ENCODE measurements around the gene LPCAT1.
"Not testable (repeated sequence)": the region's sequence is repeated elsewhere in the genome, so short reads cannot be mapped to it uniquely, and the experiment has no call there.

LPCAT1 gene, protein sequence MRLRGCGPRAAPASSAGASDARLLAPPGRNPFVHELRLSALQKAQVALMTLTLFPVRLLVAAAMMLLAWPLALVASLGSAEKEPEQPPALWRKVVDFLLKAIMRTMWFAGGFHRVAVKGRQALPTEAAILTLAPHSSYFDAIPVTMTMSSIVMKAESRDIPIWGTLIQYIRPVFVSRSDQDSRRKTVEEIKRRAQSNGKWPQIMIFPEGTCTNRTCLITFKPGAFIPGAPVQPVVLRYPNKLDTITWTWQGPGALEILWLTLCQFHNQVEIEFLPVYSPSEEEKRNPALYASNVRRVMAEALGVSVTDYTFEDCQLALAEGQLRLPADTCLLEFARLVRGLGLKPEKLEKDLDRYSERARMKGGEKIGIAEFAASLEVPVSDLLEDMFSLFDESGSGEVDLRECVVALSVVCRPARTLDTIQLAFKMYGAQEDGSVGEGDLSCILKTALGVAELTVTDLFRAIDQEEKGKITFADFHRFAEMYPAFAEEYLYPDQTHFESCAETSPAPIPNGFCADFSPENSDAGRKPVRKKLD

DNA sequence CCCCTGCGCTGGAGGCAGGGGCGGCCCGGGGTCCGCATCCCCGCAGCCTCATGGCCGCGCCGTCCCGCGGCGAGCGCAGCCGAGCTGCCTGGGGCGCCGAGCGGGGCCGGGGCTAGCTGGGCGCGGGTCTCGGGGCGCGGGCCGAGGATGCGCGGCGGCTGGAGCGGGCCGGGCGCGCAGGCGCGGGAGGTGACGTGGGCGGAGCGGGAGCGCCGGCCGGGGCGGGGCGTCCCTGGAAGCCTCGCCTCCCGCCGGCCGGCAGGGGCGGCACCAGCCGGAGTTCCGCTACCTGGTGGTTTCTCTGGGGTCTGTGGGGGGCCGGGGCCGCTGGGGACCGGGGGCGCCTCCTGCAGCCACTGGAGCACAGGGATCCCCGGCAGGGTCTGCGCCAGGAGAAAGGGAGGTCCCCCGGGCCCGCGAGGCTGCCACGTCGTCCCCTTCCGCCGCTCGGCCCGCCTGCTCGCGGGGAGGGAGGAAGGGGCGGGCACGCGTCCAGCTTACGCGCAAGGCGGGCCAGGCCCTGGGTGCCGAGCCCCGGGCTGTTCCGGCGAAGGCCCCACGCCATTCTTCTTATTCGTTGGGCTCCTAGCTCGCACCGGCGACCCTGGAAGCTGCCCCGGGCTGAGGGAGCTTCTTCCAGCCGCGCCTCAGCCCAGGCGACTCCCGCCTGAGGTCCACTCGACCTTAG, at the start of gene LPCAT1:
LPCAT1 (minus strand) TSS at position 168 of the 688 bp plus-strand sequence; CDS start at position 52, 116 bp downstream.
- peak; percentile 49 for DNase-seq (ENCODE audit: low read depth)

DNA sequence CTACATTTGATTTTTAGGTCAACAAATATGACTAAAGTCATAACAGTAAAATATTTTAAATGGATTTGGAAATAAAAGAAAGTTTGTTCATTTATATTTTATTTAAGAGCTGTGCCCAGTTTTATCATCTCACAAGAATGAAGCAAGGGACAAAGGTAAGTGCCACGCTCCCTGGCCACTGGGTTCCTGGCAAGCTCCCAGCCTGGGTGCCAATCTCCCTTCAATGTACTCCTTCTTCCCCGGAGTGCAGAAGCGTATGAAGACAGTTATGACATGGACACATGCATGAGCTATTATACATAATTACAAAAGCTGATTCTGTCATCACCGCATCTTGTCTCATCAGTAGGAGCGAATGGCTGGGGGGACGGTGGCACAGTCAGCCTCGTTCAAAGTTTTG, 48.1 kb upstream of the LPCAT1 start:
- not testable (repeated sequence) for DNase-seq (ENCODE audit: low read depth)

DNA sequence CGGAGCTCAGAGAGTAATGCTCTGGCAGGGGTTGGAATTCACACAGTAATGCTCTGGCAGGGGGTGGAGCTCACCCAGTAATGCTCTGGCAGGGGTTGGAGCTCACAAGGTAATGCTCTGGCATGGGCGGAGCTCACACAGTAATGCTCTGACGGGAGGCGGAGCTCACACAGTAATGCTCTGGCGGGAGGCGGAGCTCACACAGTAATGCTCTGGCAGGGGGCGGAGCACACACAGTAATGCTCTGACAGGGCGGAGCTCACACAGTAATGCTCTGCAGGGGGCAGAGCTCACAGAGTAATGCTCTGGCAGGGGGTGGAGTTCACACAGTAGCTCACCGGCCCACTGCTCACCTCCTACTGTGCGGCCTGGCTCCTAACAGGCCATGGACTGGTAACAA, 47.2 kb upstream of the LPCAT1 start:
- DNase-seq (ENCODE audit: low read depth) = no peak

DNA sequence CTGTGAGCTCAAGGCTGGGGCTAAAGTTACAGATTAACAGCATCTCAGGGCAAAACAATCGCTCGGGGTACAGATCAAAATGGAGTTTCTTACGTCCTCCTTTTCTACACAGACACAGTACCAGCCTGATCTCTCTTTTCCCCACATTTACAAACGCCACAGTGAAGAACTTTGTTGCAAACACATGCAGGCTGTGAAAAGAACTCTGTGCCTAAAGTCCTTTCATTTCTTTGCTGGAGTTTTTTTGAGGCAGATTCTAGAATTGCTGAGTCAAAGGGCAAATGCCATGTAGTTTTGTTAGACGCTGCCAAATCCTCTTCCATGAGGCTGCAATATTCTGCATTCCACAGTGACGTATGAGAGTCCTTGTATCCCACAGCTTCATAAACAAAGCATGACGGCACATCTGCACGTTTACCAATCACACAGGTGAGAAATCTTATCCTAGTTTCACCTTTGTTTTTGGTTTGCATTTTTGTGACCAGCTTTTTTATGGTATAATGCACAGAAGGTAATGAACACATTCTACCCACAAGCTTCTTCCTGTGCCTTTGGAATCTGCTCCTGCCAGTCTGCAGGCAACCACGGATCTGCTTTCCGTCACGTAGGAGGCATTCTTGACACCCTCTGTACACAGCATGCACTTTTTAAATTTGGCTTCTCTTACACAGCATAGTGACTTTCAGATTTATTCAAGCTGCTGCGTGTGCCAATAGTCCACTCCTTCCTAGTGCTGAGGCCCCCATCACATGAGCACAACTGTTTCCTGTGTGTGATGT, 44.6 kb upstream of the LPCAT1 start:
- DNase-seq (ENCODE audit: low read depth) = no peak

DNA sequence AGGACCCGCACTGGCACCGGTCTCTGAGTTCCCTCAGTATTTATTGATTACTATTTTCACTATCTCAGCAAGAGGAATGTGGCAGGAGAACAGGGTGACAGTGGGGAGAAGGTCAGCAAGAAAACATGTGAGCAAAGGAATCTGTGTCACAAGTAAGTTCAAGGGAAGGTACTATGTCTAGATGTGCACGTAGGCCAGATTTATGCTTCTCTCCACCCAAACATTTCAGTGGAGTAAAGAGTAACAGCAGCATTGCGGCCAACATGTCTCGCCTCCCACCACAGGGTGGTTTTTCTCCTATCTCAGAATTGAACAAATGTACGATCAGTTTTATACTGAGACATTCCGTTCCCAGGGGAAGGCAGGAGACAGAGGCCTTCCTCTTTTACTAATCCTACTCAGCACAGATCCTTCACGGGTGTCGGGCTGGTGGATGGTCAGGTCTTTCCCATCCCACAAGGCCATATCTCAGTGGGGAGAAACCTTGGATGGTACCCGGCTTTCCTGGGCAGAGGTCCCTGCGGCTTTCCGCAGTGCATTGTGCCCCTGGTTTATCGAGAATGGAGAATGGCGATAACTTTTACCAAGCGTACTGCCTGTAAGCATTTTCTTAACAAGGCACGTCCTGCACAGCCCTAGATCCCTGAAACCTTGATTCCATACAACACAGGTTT, 43.9 kb upstream of the LPCAT1 start:
- DNase-seq (ENCODE audit: low read depth) = not testable (repeated sequence)

DNA sequence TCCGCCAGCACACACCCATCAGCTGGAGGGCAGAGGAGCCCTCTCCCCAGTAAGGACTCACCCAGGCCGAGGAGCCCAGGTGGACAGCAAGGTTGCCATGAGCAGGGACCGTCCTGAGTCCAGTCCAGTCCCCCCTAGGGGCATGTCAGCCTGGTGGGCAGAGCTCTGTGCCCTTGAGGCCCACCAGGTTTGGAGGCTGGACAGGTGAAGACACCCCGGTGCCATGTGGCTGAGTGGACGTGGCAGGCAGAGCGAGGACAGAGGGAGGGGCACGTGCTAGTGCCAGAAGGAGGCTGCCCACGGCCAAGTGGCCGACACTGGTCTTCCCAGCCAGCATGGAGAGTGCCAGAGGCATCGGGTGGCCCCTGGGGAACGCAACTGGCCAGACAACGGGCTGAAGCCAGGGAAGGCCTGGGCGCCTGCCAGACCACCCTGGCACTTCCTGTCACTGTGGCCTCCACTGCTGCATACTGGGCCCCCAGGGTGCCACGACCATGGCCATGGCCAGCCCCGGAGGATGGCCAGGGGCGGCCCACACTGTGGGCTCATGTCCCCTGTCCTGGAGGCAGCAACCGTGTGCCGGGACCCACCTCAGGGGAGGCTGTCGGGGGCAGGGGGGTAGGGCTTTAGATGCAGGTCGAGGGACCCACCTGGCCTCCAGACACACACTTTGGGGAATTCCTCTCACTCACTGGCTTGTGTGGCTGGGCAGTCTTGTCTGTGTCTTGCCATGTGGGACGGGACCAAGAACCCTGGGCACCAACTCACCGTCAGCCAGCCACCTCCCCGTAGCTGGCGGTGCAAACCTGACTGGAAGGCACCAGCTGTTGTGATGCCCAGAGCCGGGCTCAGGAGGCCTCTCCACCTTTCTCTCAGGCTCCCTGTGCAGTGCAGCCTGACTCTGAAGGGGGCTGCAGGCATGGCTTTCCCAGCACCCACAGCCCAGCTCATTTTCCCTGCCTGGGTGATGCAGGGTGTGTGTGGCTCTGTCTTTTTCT, 42.3 kb upstream of the LPCAT1 start:
- no peak for DNase-seq (ENCODE audit: low read depth)

DNA sequence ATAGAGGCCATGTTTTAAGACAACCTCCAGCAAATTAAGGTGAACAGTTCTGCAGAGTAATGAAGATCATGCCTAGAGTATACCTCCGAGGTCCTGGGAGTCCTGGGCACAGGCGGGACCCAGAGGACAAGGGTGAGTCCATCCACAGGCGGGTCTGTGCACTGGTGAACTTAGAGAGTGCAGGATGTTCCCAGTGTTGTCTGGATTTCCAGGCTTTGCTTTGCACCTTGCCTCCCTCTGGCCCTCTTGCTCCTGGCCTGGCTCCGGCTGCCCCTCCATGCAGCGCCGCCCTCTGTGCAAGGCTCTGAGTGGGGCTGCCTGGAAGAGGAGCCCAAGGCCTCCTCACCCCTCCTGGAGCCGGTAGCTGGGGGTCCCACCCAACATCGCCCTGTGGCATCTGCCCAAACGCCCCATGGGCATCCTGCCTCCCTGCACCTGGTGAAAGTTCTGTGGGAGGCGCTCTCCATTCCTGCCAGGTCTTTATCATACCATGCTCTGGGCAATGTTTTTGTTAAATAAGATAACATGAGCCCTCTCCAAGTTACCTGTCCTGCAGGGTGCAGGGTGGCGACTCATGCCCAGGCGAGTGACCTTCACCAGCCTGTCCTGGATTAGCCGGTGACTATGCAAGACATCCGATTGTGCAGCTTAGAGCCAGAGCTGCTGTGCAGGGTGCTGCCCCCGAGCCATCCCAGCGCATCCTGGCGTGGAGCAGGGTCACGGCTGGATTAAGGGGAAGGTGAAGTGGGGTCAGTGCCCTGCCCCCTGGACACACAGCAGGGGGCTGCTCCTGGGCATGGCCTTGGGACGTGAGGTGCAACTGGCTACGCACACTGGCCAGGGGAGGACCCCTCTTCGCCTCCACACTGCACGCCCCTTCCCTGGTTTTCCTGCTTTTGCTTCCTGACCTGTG, 41.3 kb upstream of the LPCAT1 start:
- DNase-seq (ENCODE audit: low read depth) = no peak

DNA sequence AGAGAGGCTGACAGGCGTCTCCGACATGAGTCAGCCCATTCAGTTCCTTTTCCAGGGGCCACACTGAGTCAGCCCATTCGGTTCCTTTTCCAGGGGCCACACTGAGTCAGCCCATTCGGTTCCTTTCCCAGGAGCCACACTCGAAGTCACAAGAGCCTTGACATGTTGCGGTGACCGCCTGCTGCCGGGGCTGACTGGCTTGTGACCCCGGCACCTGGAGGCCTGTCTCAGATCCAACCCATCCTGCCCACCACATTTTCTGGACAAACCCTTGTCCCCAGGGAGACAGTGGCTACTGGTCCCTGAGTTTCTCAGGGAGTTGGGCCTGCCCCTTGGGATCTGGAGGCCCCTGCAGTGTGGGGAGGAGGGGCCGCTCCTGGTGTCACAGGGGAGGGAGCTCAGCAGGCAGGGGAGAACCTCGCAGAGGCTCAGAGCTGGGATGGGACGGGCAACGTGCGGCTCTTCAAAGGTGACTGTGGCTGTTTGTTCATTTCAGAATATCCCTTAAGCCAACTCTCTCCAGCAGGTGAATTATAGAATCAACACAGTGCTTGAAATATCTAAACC, 40.5 kb upstream of the LPCAT1 start:
- no peak for DNase-seq (ENCODE audit: low read depth)

DNA sequence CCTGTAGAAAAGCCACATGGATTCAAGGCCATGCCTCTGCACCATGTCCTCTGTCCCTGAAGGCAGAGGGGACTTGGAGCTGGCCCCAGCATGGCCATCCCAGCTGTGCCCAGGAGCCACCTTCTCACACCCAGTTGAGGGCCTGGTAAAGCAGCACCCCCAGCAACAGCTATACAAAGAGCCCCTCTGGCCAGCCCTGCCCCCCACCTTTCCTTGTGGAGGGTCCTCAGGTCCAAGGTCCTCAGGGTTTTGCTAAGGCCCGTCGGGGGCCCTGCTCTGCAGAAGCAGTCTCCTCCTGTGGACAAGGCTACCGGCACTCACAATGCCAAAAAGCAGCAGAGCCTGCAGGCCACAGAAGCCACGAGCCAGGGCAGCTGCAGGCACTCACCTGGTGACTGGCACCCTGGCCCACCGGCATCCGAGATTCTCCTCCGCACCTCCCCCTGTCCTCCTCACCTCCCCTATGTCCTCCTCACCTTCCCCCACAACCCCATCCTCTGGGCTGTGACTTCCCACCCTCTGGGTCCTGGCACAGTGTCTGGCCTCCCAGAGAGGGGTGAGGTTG, 39.9 kb upstream of the LPCAT1 start:
- no peak for DNase-seq (ENCODE audit: low read depth)

DNA sequence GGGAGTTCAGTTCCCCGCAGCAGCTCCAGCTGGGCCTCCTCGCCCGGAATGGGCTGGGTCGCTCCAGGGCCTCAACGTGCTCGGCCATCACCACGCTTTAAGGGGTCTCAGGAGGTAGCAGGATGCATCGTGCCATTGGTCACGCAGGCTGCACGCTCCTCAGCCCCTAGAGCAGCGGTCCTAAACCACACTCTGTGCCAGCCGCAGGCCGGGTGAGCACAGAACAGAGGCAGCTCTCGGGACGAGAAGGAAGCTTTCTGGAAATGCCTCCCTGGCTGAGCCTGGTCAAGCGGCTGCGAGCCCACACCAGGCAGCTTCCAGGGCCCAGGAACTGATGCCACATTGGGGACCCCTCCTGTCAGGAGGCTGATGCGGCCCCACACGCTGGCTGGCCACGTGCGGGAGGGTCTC, 39.3 kb upstream of the LPCAT1 start:
- no peak for DNase-seq (ENCODE audit: low read depth)

DNA sequence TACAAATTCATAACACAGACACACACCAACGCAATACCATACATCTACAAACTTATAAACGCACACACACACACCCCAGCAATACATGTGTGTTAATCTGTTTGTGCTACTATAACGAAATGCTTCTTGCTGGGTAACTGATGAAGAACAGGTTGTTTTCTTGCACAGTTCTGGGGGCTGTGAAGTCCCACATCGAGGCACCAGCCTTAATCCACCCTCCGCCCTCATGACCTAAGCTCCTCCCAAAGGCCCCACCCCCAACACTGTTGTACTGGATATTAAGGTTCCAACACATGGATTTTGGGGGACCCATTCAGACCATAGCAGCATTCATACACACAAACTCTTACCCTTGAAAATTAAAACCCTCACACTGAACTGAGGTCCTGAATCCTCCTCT, 38.8 kb upstream of the LPCAT1 start:
- no peak for DNase-seq (ENCODE audit: low read depth)

DNA sequence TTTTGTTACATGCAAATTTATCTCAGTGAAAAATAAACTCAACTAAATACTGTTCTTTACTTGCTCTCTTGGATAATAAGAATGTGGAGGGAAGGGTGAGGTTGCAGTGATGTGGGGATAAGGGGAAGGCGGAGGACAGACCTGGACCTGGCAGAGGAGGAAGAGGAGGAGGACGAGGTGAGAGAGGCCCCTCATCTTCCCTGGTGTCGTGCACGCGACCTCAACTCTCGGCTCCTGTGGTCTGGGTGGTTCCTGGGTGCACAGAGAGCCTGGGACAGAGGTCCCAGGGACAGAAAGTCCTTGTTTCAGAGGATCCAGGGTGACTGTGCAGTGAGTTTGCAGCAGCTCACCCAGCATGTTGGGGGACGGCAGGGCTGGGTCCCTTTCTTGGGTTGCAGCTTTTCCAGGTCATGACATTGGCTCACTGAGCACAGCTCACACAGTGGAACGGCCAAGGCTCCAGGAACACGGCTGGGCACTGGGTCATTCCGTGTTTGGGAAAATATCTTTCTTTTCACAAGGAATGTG, 37.7 kb upstream of the LPCAT1 start:
- DNase-seq (ENCODE audit: low read depth) = no peak

DNA sequence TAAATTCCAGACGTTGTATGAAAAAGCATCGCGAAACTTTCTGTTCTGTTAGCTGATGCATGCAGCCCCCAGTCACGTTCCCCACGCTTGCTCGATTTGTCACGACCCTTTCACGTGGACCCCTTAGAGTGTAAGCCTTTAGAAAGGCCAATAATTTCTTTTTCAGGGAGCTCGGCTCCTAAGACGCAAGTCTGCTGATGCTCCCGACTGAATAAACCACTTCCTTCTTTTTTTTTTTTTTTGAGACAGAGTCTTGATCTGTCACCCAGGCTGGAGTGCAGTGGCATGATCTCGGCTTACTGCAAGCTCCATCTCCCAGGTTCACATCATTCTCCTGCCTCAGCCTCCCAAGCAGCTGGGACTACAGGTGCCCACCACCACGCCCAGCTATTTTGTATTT, 36.7 kb upstream of the LPCAT1 start:
- DNase-seq (ENCODE audit: low read depth) = not testable (repeated sequence)

DNA sequence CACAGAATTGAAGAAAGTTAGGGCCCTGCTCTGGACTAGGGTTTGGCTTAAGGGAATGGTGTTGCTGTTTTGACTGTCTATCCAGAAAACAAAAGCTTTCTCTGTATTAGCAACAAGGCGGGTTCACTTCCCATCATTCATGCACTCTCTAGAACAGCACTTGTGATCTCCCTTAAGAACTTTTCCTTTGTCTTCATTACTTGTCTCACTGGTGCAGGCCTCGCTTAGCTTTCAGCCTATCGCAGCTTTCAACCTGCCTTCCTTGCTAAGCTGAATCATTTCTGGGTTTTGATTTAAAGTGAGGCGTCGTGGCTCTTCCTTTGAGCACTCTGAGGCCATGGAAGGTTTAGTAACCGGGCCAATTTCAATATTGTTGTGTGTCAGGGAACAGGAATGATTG, 35.2 kb upstream of the LPCAT1 start:
- no peak for DNase-seq (ENCODE audit: low read depth)

DNA sequence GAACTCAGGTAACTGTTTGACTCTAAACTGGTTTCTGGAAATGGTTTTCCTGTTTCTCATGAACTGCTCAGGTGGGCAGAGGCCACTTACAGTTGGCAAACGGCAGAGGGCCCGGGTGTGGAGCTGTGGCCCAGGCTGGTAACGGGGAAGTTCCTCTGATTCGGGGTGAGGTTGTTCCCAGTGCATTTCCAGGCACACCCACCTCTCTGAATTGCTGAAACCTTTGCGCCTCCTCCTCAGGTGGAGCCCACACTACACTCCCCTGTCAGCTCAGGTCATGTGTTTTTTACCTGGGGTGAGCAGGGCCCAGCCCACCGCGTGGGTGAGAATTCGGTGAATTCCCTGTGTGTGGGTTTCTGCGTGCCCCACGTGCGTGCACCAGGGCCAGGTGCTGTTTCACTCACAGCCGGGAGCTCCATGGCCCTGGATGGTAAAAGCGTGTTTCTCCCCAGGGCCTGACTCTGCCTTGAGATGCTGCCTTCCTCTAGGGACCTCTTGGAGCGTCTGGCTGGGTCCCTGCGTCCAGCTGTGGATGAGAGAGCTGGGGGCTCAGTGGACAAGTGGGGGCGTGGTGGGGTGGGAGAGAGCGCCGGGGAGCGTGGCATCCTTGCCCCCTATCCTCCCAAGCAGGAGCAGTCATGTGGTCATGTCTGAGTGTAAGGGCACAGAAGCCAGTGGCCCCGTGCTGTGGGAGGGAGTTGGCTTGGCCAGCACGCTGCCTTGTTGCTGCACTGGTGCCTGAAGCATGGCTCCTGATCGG, 33.5 kb upstream of the LPCAT1 start:
- no peak for DNase-seq (ENCODE audit: low read depth)

DNA sequence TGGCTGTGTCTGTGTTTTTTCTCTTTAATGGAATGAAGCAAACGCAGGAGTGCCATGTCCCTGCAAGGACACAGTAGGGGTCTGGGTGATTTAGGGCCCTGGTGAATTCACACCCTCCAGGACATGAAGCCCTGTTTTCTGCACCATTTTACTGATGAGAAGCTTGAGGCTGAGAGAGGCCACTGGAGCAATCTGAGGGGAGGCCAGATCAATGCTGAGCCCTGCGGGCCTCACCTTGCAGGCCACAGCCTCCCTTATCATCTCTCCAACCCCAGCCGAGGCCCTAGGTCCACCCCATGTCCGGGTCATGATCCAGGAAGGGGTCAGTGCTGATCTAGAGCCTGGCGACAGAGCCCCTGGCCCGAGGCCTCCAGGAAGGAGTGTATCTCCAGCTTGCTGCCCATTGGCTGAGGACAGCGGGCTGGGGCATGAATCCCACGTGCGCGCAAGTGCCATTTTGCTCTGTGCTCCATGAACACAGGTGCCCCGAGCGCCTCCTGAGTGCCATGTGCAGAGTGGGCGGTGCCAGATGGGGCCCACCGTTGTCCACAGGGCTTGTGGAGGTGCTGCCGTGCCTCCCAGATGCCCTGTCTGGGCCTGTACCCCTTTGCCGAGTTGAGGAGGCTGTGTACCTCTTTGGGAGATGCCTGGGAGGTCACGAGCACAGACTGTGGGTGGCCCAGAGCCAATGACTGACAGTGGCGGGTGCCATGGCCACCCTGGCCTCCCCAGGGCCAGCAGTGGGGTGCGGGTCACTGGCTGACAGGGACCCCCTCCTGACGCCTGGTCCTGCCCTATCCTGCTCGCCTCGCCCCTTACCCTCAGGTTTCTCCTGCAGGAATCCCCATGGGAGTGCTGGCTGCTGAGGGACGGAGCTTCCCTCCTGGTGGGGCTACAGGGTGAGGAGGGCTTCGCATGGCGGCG, 32.3 kb upstream of the LPCAT1 start:
- no peak for DNase-seq (ENCODE audit: low read depth)

All from stimulated activated CD8-positive, alpha-beta memory T cell treated with anti-CD3 and anti-CD28 coated beads, Interleukin-7, amount 100 ng/mL, for 24 hours (primary cell).